SK-N-SH (cell line): ENCODE data around the gene NEDD8. TPM values are rescaled to one million over a fixed set of nuclear protein-coding genes. Genes with fewer than 3 reads are reported as not detected.
A peak's percentile ranks its signal among the peaks of the same experiment; 100 is the strongest.

ENCODE experiments used
- CTCF ChIA-PET: fragments of 300-600, 350-600 bp; formaldehyde crosslinking; extraction: SDS; loops from one replicate; lab custom pipeline; 2021; lab: Yijun Ruan, JAX
- POLR2A ChIA-PET: fragments of 350-600 bp; sonication (Branson Sonifier 250); formaldehyde crosslinking; extraction: SDS; loops from one replicate; lab custom pipeline; 2020; ENCODE audit warnings: antibody characterized with exemption, inconsistent platforms; lab: Yijun Ruan, JAX
- DNase-seq: peaks from one replicate; pipeline ENCODE4 v3.0.0; 2012
- H2AFZ ChIP-seq: fragments of 200-600 bp; sonication (generic); 2 replicates; pipeline ENCODE4 v1.8.1; 2016; ENCODE audit warnings: antibody characterized with exemption, mild to moderate bottlenecking, low read depth
- H3F3A ChIP-seq: fragments of 200-600 bp; sonication (generic); replicated peaks from 2 replicates; pipeline ENCODE3; 2016; ENCODE audit warnings: antibody characterized with exemption, mild to moderate bottlenecking; ENCODE audit not compliant: insufficient read depth
- H3K27ac ChIP-seq, 2 experiments: fragments of 200-500 bp in 1 of 2; fragments of 200-600 bp in 1 of 2; sonication (Bioruptor generic) in 1 of 2; sonication (generic), shearing (Covaris generic) in 1 of 2; 2 replicates each; pipeline versions ENCODE4 v1.5.1 to v1.6.1; 2014 to 2016; ENCODE audit warnings: low read depth in 2 of 2, inconsistent platforms in 1 of 2, low read length in 1 of 2, mild to moderate bottlenecking in 1 of 2, mixed read lengths in 1 of 2
- H3K27me3 ChIP-seq: fragments of 200-600 bp; sonication (generic), shearing (Covaris generic); 2 replicates; pipeline ENCODE4 v1.6.1; 2016; ENCODE audit warnings: mixed run types; ENCODE audit not compliant: insufficient read depth
- H3K36me3 ChIP-seq, 2 experiments: fragments of 200-500 bp in 1 of 2; fragments of 200-600 bp in 1 of 2; sonication (Bioruptor generic) in 1 of 2; sonication (generic) in 1 of 2; replicated peaks in 1 of 2; 2 replicates each; pipeline versions ENCODE3 to v1.5.1; 2014 to 2016; ENCODE audit warnings: low read length in 1 of 2, mild to moderate bottlenecking in 1 of 2; ENCODE audit not compliant: insufficient read depth in 2 of 2, control insufficient read depth in 1 of 2
- H3K4me1 ChIP-seq, 2 experiments: fragments of 200-500 bp in 1 of 2; fragments of 200-600 bp in 1 of 2; sonication (Bioruptor generic) in 1 of 2; sonication (generic), shearing (Covaris generic) in 1 of 2; 2 replicates each; pipeline versions ENCODE4 v1.5.1 to v1.6.1; 2014 to 2016; ENCODE audit warnings: low read depth in 1 of 2, low read length in 1 of 2, mixed run types in 1 of 2; ENCODE audit not compliant: insufficient read depth in 2 of 2, control insufficient read depth in 1 of 2
- H3K4me2 ChIP-seq: fragments of 200-600 bp; sonication (generic), shearing (Covaris generic); 2 replicates; pipeline ENCODE4 v1.6.1; 2017; ENCODE audit warnings: mixed run types
- H3K4me3 ChIP-seq, 2 experiments: fragments of 200-500 bp in 1 of 2; fragments of 200-600 bp in 1 of 2; sonication (Bioruptor generic) in 1 of 2; sonication (generic), shearing (Covaris generic) in 1 of 2; 2 replicates each; pipeline versions ENCODE4 v1.5.1 to v1.8.1; 2014 to 2016; ENCODE audit warnings: low read depth in 2 of 2, inconsistent platforms in 1 of 2, low read length in 1 of 2, mild to moderate bottlenecking in 1 of 2, mixed read lengths in 1 of 2, moderate library complexity in 1 of 2
- H3K79me2 ChIP-seq: fragments of 200-600 bp; sonication (generic); 2 replicates; pipeline ENCODE4 v1.8.1; 2017; ENCODE audit warnings: mild to moderate bottlenecking; ENCODE audit not compliant: insufficient read depth
- H3K9ac ChIP-seq: fragments of 200-600 bp; sonication (generic); 2 replicates; pipeline ENCODE4 v1.6.1; 2017; ENCODE audit warnings: mixed run types
- H3K9me2 ChIP-seq: fragments of 200-600 bp; sonication (generic); 2 replicates; pipeline ENCODE4 v1.6.1; 2017; ENCODE audit warnings: mixed run types
- H3K9me3 ChIP-seq: fragments of 200-600 bp; sonication (generic); 2 replicates; pipeline ENCODE4 v1.6.1; 2017; ENCODE audit warnings: mixed run types, mild to moderate bottlenecking, moderate library complexity
- H4K20me1 ChIP-seq: fragments of 200-600 bp; sonication (generic); 2 replicates; pipeline ENCODE4 v1.6.1; 2017; ENCODE audit warnings: mild to moderate bottlenecking, mixed run types; ENCODE audit not compliant: insufficient read depth
- CHD2 ChIP-seq: fragments of 150-350 bp; IDR thresholded peaks from 2 replicates; pipeline ENCODE4 v1.6.1; 2018; ENCODE audit warnings: low read length; ENCODE audit not compliant: partially characterized antibody
- ELF1 ChIP-seq: IDR thresholded peaks from 2 replicates; pipeline ENCODE4 v1.4.0; 2012
- EP300 ChIP-seq, 2 experiments: IDR thresholded peaks; 2 replicates each; pipeline versions ENCODE4 v1.4.0 to v1.6.1; 2012; ENCODE audit warnings: borderline replicate concordance in 1 of 2, low read depth in 1 of 2, low read length in 1 of 2
- EZH2phosphoT487 ChIP-seq: fragments of 200-600 bp; sonication (generic); IDR thresholded peaks from 2 replicates; pipeline ENCODE4 v1.6.1; 2017; ENCODE audit warnings: low read depth, mixed run types, mild to moderate bottlenecking, antibody characterized with exemption, moderate library complexity, borderline replicate concordance
- FOSL2 ChIP-seq: IDR thresholded peaks from 2 replicates; pipeline ENCODE4 v1.4.0; 2012; ENCODE audit warnings: low read depth, mild to moderate bottlenecking, moderate library complexity, borderline replicate concordance
- FOXJ3 ChIP-seq: sonication (generic); formaldehyde crosslinking; IDR thresholded peaks from 2 replicates; pipeline ENCODE4 v1.5.1; 2020; ENCODE audit warnings: mild to moderate bottlenecking, missing genetic modification reagents
- FOXM1 ChIP-seq: IDR thresholded peaks from 2 replicates; pipeline ENCODE4 v1.4.0; 2012; ENCODE audit warnings: low read depth, mild to moderate bottlenecking
- GATA2 ChIP-seq: sonication (generic); formaldehyde crosslinking; IDR thresholded peaks from 2 replicates; pipeline ENCODE4 v1.5.0; 2020; ENCODE audit warnings: mild to moderate bottlenecking, missing genetic modification reagents
- JUND ChIP-seq: IDR thresholded peaks from 2 replicates; pipeline ENCODE4 v1.4.0; 2012
- MEF2A ChIP-seq: IDR thresholded peaks from 2 replicates; pipeline ENCODE4 v1.4.0; 2012; ENCODE audit warnings: low read depth, borderline replicate concordance
- POLR2AphosphoS5 ChIP-seq: IDR thresholded peaks from 2 replicates; pipeline ENCODE4 v1.6.1; 2012; ENCODE audit warnings: low read depth, low read length
- RAD21 ChIP-seq: IDR thresholded peaks from 2 replicates; pipeline ENCODE4 v1.6.1; 2012; ENCODE audit warnings: mild to moderate bottlenecking, low read length
- RFX5 ChIP-seq: IDR thresholded peaks from 2 replicates; pipeline ENCODE4 v1.6.1; 2012; ENCODE audit warnings: mild to moderate bottlenecking, improper control_type of control experiment, low read length
- RXRA ChIP-seq: IDR thresholded peaks from 2 replicates; pipeline ENCODE4 v1.4.0; 2012; ENCODE audit warnings: low read depth, mild to moderate bottlenecking, borderline replicate concordance
- SIN3A ChIP-seq: IDR thresholded peaks from 2 replicates; pipeline ENCODE4 v1.6.1; 2012; ENCODE audit warnings: low read depth, mild to moderate bottlenecking, low read length, moderate library complexity, borderline replicate concordance
- SMC3 ChIP-seq: IDR thresholded peaks from 2 replicates; pipeline ENCODE4 v1.6.1; 2012; ENCODE audit warnings: low read depth, low read length, improper control_type of control experiment
- TAF1 ChIP-seq: IDR thresholded peaks from 2 replicates; pipeline ENCODE4 v1.6.1; 2012; ENCODE audit warnings: low read depth, mild to moderate bottlenecking, low read length, moderate library complexity, borderline replicate concordance
- TEAD4 ChIP-seq: IDR thresholded peaks from 2 replicates; pipeline ENCODE4 v1.4.0; 2012; ENCODE audit warnings: mild to moderate bottlenecking, borderline replicate concordance; ENCODE audit not compliant: insufficient read depth
- YY1 ChIP-seq: IDR thresholded peaks from 2 replicates; pipeline ENCODE4 v1.4.0; 2012; ENCODE audit warnings: low read depth, mild to moderate bottlenecking
- WGBS: methylation state at CpG from one replicate; pipeline ENCODE4 v1.1.6; 2017; ENCODE audit warnings: low lambda C conversion rate; 5-methylcytosine and 5-hydroxymethylcytosine counted together
- polyA plus RNA-seq, 3 experiments: library from polyadenylated mRNA; depleted of rRNA; stranded (reverse); fragments of >200 nt; gene quantifications; 2 replicates each; pipeline ENCODE4 v1.2.3, GENCODE V29; 2012
- TF ChIP-seq, protein P1 (sequence below): fragments of 150-350 bp; IDR thresholded peaks from 2 replicates; pipeline ENCODE4 v1.6.1; 2017; ENCODE audit warnings: antibody characterized with exemption, low read length, low read depth, borderline replicate concordance
- TF ChIP-seq, protein P2 (sequence below): IDR thresholded peaks from 2 replicates; pipeline ENCODE4 v1.6.1; 2012; ENCODE audit warnings: mild to moderate bottlenecking, low read depth, low read length, moderate library complexity
- TF ChIP-seq, protein P3 (sequence below): fragments of 150-350 bp; IDR thresholded peaks from 2 replicates; pipeline ENCODE4 v1.6.1; 2016; ENCODE audit warnings: mild to moderate bottlenecking, low read depth, low read length
- TF ChIP-seq, protein P4 (sequence below): fragments of 200-600 bp; sonication (generic); IDR thresholded peaks from 2 replicates; pipeline ENCODE4 v1.6.1; 2017; ENCODE audit warnings: antibody characterized with exemption, mild to moderate bottlenecking, moderate library complexity
- TF ChIP-seq, protein P5 (sequence below): IDR thresholded peaks from 2 replicates; pipeline ENCODE4 v1.4.0; 2012; ENCODE audit warnings: low read depth

The NEDD8 gene
- polyA plus RNA-seq, 1 of the 3 experiments (the other 2 are of a cell fraction) = 534 TPM

DNA sequence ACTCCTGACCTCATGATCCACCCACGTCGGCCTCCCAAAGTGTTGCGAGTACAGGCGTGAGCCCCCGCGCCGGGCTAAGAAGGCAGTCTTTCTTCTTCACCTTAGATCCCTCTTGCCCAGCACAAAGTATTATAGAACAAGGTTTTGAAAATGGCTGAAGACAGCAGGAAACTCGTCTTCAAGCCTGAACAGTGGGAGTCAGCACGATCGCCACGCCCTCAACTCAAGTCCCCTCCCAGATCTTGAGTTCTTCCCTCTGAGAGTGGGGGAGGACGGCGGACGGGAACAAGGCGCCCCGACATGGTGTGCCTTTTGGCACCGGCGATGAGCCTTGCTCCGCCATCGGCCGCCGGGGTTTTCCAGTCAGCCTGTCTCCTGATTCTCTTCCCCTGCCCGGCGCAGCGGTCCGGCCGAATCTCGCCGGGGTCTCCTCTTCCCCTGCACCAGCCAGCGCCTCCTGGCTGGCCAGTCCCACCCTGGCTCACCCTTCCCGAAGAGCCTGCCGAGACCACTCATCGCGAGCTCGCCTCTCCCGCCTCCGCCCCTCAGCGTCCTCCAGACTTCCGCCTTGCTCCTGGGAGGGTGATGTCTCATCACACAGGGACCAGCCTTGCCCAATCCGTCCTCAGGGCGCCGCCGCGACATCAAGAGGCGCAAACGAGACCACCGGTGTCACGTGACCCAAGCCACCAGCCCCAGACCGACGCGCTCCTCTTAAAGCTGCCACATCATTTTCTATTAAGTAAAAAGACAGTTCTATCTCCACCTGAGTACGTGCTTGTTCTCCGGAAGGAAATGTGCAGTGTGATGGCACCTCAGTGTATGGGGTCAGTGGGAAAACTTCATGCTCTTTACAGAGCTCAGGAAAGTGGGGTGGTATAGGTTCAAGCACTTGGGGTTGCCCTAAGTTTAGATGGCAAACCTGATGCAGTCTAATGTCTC lies 19.0 kb downstream of the NEDD8 start, which contains the start of gene CHMP4A:
Gene CHMP4A (minus strand): TSS at position 565 of the 942 bp plus-strand sequence. CDS start 49 bp downstream, at position 516.
- Histone ChIP-seq H3K9me2 (no peaks in the 10 kb centered on the region), H3K36me3 (peaks cover 24 to 48% of the 10 kb centered on the region in 2 experiments), H3K27me3 (no peaks in the 10 kb centered on the region), H3F3A (peaks cover 26% of the 10 kb centered on the region), H3K4me3 (peak within 1 kb of the TSS; percentile 73 to 80), H3K27ac (peak within 1 kb of the TSS; percentile 93 to 96), H3K79me2 (peaks cover 39% of the 10 kb centered on the region), H3K9ac (peak within 1 kb of the TSS; percentile 98), H3K9me3 (no peaks in the 10 kb centered on the region), H4K20me1 (no peaks in the 10 kb centered on the region), H2AFZ (peak within 1 kb of the TSS; percentile 79), H3K4me1 (peaks cover 9 to 17% of the 10 kb centered on the region in 2 experiments; a peak in 3 of 4 replicates), H3K4me2 (peak within 1 kb of the TSS; percentile 78)
- WGBS = under 1% methylated on average over 37 of the region's 53 CpGs
- ChIA-PET CTCF (interaction anchor here (0.8 to 3.8 kb wide), 9 partner anchors 18 to 223 kb away, joined by 3 to 20 read pairs (median 4); partner anchors contain the start of genes CIDEB, TINF2 and TM9SF1), POLR2A (interaction anchor here (0.8 to 2.0 kb wide), 8 partner anchors 10 to 67 kb away, joined by 3 to 15 read pairs (median 5); partner anchors contain the start of genes IPO4, PSME2, RABGGTA and RNF31)
- DNase-seq = peak; percentile 94
- TF ChIP-seq TAF1 = peak; percentile 41
- peak; percentile 40; the same call in 1 of the 2 replicates for TF ChIP-seq JUND
- TF ChIP-seq FOXJ3 (CRISPR knock-in tag) = no peak
- TF ChIP-seq, protein P1, sequence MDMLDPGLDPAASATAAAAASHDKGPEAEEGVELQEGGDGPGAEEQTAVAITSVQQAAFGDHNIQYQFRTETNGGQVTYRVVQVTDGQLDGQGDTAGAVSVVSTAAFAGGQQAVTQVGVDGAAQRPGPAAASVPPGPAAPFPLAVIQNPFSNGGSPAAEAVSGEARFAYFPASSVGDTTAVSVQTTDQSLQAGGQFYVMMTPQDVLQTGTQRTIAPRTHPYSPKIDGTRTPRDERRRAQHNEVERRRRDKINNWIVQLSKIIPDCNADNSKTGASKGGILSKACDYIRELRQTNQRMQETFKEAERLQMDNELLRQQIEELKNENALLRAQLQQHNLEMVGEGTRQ = peak; percentile 91
- TF ChIP-seq, protein P2, sequence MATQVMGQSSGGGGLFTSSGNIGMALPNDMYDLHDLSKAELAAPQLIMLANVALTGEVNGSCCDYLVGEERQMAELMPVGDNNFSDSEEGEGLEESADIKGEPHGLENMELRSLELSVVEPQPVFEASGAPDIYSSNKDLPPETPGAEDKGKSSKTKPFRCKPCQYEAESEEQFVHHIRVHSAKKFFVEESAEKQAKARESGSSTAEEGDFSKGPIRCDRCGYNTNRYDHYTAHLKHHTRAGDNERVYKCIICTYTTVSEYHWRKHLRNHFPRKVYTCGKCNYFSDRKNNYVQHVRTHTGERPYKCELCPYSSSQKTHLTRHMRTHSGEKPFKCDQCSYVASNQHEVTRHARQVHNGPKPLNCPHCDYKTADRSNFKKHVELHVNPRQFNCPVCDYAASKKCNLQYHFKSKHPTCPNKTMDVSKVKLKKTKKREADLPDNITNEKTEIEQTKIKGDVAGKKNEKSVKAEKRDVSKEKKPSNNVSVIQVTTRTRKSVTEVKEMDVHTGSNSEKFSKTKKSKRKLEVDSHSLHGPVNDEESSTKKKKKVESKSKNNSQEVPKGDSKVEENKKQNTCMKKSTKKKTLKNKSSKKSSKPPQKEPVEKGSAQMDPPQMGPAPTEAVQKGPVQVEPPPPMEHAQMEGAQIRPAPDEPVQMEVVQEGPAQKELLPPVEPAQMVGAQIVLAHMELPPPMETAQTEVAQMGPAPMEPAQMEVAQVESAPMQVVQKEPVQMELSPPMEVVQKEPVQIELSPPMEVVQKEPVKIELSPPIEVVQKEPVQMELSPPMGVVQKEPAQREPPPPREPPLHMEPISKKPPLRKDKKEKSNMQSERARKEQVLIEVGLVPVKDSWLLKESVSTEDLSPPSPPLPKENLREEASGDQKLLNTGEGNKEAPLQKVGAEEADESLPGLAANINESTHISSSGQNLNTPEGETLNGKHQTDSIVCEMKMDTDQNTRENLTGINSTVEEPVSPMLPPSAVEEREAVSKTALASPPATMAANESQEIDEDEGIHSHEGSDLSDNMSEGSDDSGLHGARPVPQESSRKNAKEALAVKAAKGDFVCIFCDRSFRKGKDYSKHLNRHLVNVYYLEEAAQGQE = no peak
- no peak for TF ChIP-seq SMC3
- no peak; the same call in 1 of the 2 replicates for TF ChIP-seq FOSL2
- no peak for TF ChIP-seq EZH2phosphoT487
- TF ChIP-seq FOXM1 = no peak
- TF ChIP-seq, protein P3, sequence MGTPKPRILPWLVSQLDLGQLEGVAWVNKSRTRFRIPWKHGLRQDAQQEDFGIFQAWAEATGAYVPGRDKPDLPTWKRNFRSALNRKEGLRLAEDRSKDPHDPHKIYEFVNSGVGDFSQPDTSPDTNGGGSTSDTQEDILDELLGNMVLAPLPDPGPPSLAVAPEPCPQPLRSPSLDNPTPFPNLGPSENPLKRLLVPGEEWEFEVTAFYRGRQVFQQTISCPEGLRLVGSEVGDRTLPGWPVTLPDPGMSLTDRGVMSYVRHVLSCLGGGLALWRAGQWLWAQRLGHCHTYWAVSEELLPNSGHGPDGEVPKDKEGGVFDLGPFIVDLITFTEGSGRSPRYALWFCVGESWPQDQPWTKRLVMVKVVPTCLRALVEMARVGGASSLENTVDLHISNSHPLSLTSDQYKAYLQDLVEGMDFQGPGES = peak; percentile 21; the same call in 1 of the 2 replicates
- TF ChIP-seq RXRA = no peak
- no peak for TF ChIP-seq SIN3A
- no peak for TF ChIP-seq RAD21
- TF ChIP-seq, protein P4, sequence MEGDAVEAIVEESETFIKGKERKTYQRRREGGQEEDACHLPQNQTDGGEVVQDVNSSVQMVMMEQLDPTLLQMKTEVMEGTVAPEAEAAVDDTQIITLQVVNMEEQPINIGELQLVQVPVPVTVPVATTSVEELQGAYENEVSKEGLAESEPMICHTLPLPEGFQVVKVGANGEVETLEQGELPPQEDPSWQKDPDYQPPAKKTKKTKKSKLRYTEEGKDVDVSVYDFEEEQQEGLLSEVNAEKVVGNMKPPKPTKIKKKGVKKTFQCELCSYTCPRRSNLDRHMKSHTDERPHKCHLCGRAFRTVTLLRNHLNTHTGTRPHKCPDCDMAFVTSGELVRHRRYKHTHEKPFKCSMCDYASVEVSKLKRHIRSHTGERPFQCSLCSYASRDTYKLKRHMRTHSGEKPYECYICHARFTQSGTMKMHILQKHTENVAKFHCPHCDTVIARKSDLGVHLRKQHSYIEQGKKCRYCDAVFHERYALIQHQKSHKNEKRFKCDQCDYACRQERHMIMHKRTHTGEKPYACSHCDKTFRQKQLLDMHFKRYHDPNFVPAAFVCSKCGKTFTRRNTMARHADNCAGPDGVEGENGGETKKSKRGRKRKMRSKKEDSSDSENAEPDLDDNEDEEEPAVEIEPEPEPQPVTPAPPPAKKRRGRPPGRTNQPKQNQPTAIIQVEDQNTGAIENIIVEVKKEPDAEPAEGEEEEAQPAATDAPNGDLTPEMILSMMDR = peak; percentile 25; the same call in 1 of the 2 replicates
- TF ChIP-seq ELF1 = peak; percentile 98
- peak; percentile 95 for TF ChIP-seq POLR2AphosphoS5
- peak; percentile 98 for TF ChIP-seq CHD2
- TF ChIP-seq GATA2 (CRISPR knock-in tag) = no peak
- no peak for TF ChIP-seq MEF2A
- no peak for TF ChIP-seq EP300 (IDR thresholded peaks at IDR 0.05; ENCODE audit: borderline replicate concordance in 1 of 2, low read depth in 1 of 2, low read length in 1 of 2)
- 0 out of 2 replicates have a peak, but pooled peaks have one; percentile 32 for TF ChIP-seq RFX5
- TF ChIP-seq, protein P5, sequence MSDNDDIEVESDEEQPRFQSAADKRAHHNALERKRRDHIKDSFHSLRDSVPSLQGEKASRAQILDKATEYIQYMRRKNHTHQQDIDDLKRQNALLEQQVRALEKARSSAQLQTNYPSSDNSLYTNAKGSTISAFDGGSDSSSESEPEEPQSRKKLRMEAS = peak; percentile 54; the same call in 1 of the 2 replicates
- peak; percentile 74 for TF ChIP-seq YY1
- TF ChIP-seq TEAD4 = no peak
